ENCODE data around the gene SPDYE18.
"Not testable (repeated sequence)": the region's sequence is repeated elsewhere in the genome, so short reads cannot be mapped to it uniquely, and the experiment has no call there.

DNA sequence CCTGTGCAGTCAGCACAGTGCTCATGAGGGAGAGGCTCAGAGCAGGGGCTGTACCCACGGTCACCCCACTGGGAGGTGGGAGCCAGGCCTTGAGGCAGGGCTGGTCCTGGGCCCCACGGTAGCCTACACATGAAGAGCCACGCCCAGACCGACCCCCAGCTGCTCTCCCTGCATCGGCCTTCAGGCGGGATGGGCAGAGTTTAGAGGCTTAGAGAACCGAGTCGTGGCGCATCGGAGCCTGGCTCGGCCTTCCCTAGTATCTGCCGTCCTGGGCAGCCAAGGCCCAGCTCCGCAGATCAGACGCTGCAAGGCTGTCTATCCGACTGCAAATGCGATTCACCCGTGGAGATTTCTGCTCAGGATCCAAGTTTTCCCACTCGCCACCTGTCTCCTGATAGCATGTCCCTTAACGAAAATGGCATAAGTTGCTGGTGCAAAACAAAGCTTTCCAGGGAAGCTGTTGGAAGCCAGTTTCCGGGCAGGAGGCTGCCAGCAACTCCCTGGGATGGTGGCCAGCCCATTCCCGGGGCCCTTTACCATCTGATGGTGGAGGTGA, 59.6 kb downstream of the SPDYE18 start:
- TF ChIP-seq, protein P1, sequence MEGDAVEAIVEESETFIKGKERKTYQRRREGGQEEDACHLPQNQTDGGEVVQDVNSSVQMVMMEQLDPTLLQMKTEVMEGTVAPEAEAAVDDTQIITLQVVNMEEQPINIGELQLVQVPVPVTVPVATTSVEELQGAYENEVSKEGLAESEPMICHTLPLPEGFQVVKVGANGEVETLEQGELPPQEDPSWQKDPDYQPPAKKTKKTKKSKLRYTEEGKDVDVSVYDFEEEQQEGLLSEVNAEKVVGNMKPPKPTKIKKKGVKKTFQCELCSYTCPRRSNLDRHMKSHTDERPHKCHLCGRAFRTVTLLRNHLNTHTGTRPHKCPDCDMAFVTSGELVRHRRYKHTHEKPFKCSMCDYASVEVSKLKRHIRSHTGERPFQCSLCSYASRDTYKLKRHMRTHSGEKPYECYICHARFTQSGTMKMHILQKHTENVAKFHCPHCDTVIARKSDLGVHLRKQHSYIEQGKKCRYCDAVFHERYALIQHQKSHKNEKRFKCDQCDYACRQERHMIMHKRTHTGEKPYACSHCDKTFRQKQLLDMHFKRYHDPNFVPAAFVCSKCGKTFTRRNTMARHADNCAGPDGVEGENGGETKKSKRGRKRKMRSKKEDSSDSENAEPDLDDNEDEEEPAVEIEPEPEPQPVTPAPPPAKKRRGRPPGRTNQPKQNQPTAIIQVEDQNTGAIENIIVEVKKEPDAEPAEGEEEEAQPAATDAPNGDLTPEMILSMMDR (IDR thresholded peaks at IDR 0.05; ENCODE audit: poor library complexity) = not testable (repeated sequence)
- not testable (repeated sequence) for TF ChIP-seq EZH2 (IDR thresholded peaks at IDR 0.05; ENCODE audit: borderline replicate concordance)

Measured in hepatocyte (in vitro differentiated cells).